ENCODE measurements around the gene KRTAP5-1.
"Not testable (repeated sequence)": the region's sequence is repeated elsewhere in the genome, so short reads cannot be mapped to it uniquely, and the experiment has no call there.

The KRTAP5-1 gene

GRCh38 chr11:1584661-1585370 is at the start of gene KRTAP5-1:
Gene KRTAP5-1 (minus strand): TSS chr11:1585283. CDS start chr11:1585249, 34 bp downstream.
- in situ Hi-C loops (cut with MboI; ENCODE audit: low sequenced_read_pairs): not testable (repeated sequence)

GRCh38 chr11:1633864-1634263 is 48.8 kb upstream of the KRTAP5-1 start:
- in situ Hi-C loops (cut with MboI; ENCODE audit: low sequenced_read_pairs): no loop called here

DNA sequence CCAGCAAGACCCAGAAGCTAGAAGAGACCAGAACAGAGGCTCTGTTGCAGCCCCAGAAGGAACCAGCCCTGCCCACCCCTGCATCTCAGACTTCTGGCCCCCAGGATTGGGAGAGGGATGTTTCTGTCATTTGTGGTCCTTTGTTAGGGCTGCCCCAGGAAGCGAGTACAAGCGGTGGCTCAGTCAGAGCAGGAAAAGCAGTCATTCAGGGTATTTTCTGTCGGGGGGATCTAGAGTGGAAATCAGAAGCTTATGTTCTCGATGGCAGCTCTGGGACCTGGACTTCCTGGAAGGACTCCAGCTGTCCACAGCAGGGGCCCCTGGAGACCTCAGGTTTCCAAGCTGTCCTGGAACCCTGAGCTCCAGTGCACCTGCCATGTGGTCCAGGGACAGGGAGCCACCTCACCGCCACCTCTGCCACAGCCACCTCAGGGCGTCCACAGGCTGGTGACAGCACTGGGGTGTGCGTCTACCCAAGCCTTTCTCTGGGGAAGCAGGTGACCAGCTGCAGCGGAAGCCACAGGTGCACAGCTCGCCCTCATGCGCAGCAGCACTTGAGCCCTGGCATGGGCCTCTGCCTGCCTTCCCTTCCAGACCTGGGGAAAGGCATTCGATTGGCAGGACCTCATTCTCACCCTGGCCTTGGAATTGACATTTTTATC is 47.1 kb upstream of the KRTAP5-1 start:
- in situ Hi-C loops (cut with MboI; ENCODE audit: low sequenced_read_pairs): no loop called here

DNA sequence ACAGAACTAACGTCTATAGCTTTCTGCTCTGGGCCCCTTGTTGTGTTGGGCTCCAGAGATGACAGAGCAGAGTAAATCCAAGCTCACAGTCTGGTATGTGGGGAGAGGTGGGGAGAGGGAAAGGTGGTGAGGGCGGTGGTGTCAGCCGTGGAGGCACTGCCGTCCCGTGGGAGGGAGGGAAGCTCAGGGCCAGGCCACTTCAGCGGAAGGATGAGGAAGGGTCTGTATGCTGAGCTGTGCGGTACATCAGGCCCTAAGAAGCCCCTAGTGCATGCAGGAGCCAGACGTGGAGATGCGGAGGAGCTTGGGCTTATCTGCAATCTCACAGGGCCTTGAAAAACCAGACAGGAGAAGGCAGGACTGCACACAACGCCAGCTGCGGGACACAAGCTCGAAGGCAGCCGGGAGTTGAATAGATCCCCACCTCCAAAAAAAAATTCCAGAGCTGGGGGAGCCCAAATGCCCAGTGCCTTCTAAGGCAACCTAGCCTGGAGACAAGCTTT is 46.0 kb upstream of the KRTAP5-1 start:
- in situ Hi-C loops (cut with MboI; ENCODE audit: low sequenced_read_pairs): no loop called here

- in situ Hi-C loops (cut with MboI; ENCODE audit: low sequenced_read_pairs): no loop called here
These were observed 45.2 kb upstream of the KRTAP5-1 start for GRCh38 chr11:1630271-1630670.

DNA sequence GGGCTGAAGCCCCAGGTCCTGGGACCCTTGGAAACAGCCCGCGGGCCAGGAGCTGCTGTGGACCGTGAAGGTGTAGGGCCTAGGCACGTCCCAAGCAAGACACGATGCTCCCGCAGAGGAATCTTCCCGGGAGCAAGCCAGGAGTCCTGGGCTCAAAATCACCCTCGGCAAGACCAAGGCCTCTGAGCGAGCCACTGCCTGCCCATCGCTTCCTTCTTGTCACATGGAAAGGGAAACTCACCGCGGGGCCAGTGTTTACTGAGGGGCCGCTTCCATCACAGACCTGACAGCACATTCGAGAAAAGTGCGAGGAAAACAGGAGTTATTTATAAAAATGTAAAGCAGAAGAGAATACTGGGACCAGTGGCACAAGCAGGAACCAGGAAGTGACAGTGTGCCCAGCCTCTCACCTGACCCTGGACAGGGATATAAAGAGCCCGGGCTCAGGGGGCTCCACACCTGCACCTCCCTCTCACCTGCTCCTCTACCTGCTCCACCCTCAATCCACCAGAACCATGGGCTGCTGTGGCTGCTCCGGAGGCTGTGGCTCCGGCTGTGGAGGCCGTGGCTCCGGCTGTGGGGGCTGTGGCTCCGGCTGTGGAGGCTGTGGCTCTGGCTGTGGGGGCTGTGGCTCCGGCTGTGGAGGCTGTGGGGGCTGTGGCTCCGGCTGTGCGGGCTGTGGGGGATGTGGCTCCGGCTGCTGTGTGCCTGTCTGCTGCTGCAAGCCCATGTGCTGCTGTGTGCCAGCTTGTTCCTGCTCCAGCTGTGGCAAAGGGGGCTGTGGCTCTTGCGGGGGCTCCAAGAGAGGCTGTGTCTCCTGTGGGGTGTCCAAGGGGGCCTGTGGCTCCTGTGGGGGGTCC is 44.5 kb upstream of the KRTAP5-1 start, which contains the start of gene KRTAP5-5:
Gene KRTAP5-5 (plus strand): TSS at position 450 of the 860 bp plus-strand sequence. CDS start 66 bp downstream, at position 516.
- in situ Hi-C loops (cut with MboI; ENCODE audit: low sequenced_read_pairs): no loop called here

GRCh38 chr11:1628506-1629325 is 43.6 kb upstream of the KRTAP5-1 start:
- in situ Hi-C loops (cut with MboI; ENCODE audit: low sequenced_read_pairs): no loop called here

GRCh38 chr11:1625541-1625940 is 40.5 kb upstream of the KRTAP5-1 start:
- in situ Hi-C loops (cut with MboI; ENCODE audit: low sequenced_read_pairs): no loop called here

GRCh38 chr11:1624621-1625020 is 39.5 kb upstream of the KRTAP5-1 start:
- in situ Hi-C loops (cut with MboI; ENCODE audit: low sequenced_read_pairs): no loop called here

GRCh38 chr11:1623716-1624115 is 38.6 kb upstream of the KRTAP5-1 start:
- in situ Hi-C loops (cut with MboI; ENCODE audit: low sequenced_read_pairs): no loop called here

GRCh38 chr11:1622086-1622485 is 37.0 kb upstream of the KRTAP5-1 start, which contains the start of gene KRTAP5-4:
Gene KRTAP5-4 (minus strand): TSS chr11:1622138. CDS start chr11:1622093, 45 bp downstream.
- in situ Hi-C loops (cut with MboI; ENCODE audit: low sequenced_read_pairs): no loop called here

DNA sequence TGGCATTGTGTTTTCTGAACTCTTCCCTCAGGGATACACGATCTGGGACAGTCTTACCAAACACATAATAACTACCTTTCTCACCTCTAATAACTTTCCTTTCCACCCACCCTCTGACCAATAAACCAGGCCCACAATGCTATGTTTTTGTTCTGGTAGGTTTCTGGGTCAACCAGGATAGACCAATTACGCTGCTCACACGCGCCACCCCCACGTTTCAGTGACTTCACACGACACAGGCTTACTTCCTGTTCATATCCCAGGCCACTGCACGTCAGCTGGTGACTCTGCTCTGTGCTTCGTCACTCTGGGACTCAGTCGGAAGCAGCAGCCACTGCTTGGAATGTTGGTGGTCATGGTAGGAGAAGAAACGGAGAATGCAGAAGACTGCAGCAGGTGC is 34.4 kb upstream of the KRTAP5-1 start:
- in situ Hi-C loops (cut with MboI; ENCODE audit: low sequenced_read_pairs): no loop called here

GRCh38 chr11:1618231-1618630 is 33.1 kb upstream of the KRTAP5-1 start:
- in situ Hi-C loops (cut with MboI; ENCODE audit: low sequenced_read_pairs): no loop called here

DNA sequence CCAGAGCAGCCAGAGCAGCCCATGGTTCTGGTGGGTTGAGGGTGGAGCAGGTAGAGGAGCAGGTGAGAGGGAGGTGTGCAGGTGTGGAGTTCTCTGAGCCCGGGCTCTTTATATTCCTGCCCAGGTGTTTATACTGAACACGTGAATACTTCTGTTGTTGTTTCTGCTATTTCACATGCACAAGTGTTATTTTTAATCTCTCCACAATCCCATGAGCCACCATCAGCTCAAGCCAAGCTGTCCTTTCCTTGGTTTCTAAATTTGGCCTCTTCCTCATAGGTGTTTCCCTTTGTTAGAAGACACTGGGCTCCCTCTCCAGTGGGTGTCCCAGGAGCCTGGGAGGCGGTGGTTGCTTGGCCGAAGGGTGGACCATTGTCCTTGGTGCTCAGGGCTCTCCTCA is 23.3 kb upstream of the KRTAP5-1 start, which contains the start of gene KRTAP5-3:
Gene KRTAP5-3 (minus strand): TSS at position 101 of the 400 bp plus-strand sequence. CDS start 78 bp downstream, at position 23.
- in situ Hi-C loops (cut with MboI; ENCODE audit: low sequenced_read_pairs): no loop called here

DNA sequence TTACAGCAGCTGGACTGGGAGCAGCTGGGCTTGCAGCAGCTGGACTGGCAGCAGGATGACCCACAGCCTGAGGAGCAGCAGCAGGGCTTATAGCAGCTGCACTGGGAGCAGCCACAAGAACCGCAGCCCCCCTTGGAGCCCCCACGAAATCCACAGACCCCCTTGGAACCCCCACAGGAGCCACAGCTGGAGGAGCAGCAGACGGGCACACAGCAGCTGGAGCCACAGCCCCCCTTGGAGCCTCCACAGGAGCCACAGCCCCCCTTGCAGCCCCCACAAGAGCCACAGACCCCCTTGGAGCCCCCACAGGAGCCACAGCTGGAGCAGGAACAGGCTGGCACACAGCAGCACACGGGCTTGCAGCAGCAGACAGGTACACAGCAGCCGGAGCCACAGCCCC is 22.8 kb upstream of the KRTAP5-1 start:
- in situ Hi-C loops (cut with MboI; ENCODE audit: low sequenced_read_pairs): not testable (repeated sequence)

GRCh38 chr11:1607156-1607845 is 22.2 kb upstream of the KRTAP5-1 start:
- in situ Hi-C loops (cut with MboI; ENCODE audit: low sequenced_read_pairs): not testable (repeated sequence)

- in situ Hi-C loops (cut with MboI; ENCODE audit: low sequenced_read_pairs): not testable (repeated sequence)
These were observed 20.8 kb upstream of the KRTAP5-1 start for GRCh38 chr11:1605923-1606322.

DNA sequence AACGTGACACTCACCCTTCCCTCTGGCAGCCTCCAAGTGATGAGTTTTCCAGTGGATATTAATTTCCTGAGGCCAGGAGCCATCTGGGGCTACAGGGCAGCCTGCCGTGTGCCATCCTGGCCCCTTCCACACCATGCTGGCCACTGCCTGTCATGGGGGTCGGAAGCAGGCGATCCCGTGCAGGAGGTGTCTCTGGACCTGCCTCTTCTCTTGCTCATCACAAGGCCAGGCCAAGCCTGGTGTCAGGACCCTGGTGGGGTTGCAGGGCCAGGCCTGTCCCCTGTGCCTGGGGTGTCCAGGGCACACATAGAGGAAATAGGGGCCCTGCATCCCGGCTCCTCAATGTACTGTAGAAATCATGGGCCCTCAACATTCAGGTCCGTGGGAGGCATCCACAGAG is 19.6 kb upstream of the KRTAP5-1 start:
- in situ Hi-C loops (cut with MboI; ENCODE audit: low sequenced_read_pairs): no loop called here

DNA sequence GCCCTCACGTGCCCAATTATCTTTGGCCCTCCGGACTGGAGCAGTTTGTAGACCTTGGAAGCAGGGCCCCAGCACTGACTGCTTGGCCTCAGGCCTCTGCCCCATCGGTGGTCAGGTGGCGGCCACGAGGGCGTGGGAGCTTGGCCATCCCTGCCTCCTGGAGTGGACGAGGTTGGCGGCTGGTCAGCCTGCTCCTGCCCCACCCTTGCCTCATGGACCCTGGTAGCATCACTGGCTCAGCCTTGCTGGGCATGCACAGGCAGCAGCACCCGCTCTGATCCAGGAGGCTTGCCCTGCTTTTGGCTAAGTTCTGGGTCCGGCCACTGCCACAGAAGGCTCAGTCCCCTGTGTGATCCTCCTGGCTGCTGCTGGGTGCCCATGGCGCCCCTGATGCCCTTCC is 19.1 kb upstream of the KRTAP5-1 start:
- in situ Hi-C loops (cut with MboI; ENCODE audit: low sequenced_read_pairs): no loop called here

DNA sequence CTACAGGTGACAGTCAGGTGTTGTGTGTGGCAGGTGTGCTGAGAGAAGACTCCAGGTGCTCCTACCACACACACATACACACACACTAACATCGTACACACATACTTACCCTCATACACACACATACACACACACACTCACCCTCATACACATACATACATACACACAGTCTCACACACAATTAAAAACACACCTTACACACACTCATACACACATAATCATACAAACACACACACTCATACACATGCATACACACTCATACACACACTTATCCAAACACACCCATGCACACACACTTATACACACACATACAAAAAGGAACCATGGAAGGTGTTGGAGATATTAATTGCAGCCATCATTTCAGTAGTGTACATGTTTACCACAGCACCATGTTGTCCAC is 18.5 kb upstream of the KRTAP5-1 start:
- in situ Hi-C loops (cut with MboI; ENCODE audit: low sequenced_read_pairs): no loop called here

Measured in HL-60/S4 (cell line).